Upper lobe of right lung (tissue), 1 donor: Measurements from ENCODE around the gene CBL. TPM values are rescaled to one million over a fixed set of nuclear protein-coding genes. Genes with fewer than 3 reads are reported as not detected.

Experiments
- ATAC-seq: fragments of 200-7000 bp; cut with Tn5 transposase; one replicate; pipeline ENCODE4 v1.9.1; 2020; ENCODE audit warnings: mild to moderate bottlenecking, moderate library complexity
- DNase-seq: peaks from one replicate; pipeline ENCODE4 v3.0.0-alpha.2; 2020
- H3K27ac ChIP-seq: fragments of 200-600 bp; one replicate; pipeline ENCODE4 v1.8.0; 2022
- H3K27me3 ChIP-seq: fragments of 200-600 bp; one replicate; pipeline ENCODE4 v1.8.0; 2022; ENCODE audit warnings: mild to moderate bottlenecking
- H3K36me3 ChIP-seq: fragments of 200-600 bp; one replicate; pipeline ENCODE4 v1.8.0; 2022
- H3K4me1 ChIP-seq: fragments of 200-600 bp; one replicate; pipeline ENCODE4 v1.8.0; 2022
- H3K4me3 ChIP-seq: fragments of 200-600 bp; one replicate; pipeline ENCODE4 v1.8.0; 2022; ENCODE audit warnings: mild to moderate bottlenecking
- H3K9me3 ChIP-seq: fragments of 200-600 bp; one replicate; pipeline ENCODE4 v1.8.0; 2022
- intact Hi-C: fragments of 100-400 bp; cut with DNase I; formaldehyde crosslinking; loops from one replicate; pipeline ENCODE4 v1.11.0; 2022
- total RNA-seq: library from RNA; stranded (reverse); fragmentation: NEBNext Ultra II Directional; extraction: Animal tissue kit (Norgen Biotek cat#: 25700); gene quantifications from one replicate; pipeline ENCODE4 v1.2.1, GENCODE V29; 2021
- TF ChIP-seq, protein P1 (sequence below): fragments of 200-600 bp; IDR thresholded peaks from one replicate; pipeline ENCODE4 v1.8.0; 2022; ENCODE audit warnings: antibody characterized with exemption
- donor health status: DM: no; HTN: yes; CAD: no; lungs with severe emphysema.

Gene CBL
- total RNA-seq, 1 donor from 2014 or later: 30.0 TPM

DNA sequence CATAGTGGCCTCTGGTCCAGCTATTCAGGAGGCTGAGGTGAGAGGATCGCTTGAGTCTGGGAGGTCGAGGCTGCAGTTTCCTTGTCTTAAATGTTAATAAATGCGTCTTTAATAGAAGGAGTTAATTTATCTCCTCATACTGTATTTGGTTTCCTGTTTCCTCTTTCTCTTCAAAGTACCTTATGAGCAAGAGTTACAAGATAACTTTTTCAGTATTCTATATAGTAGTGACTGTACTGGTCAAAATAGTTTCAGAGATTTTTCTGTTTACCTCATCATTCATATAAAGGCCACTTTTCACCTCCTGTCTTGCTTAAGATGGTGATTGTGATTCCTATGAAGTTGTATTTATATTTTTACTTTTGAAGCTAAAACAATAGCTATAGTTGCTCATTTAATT lies 59.9 kb downstream of the CBL start:
- intact Hi-C loops: no loop called here
- no peaks in the 10 kb centered on the region for H3K27me3 ChIP-seq

DNA sequence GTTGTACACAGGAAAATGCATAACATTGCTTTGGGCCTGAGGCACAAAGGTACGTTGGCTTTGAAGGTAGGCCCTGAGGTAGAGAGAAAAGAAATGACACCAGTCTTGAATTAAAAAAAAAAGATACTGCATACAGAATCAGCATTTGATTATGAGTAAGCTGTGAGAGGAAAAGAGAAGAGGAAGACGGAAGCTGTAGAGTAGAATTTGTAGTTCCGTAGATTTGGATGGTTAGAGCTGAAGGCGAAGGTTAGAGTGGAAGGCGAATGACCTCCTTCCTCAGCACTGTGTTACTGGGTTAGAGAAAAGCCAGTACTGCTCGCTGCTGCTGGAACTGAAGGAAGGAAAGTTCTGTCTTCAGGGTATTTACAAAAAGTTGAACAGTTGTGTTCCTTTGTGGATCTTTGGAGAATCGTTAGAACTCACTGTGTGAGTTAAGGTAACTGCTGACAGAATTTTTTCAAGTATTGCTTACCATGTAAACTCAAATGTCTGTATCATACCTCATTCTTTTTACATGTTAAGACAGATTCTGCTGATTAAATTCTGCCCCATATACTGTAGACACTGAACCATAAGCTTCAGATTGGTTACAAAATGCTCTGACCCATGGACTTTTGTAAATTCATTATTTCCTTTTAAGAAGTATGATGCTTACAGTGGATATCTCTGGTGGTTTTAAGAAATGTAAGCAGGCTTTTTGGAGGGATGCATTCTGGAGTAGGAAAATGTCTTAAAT lies 60.5 kb downstream of the CBL start:
- DNase-seq (no peak), ATAC-seq (peak; percentile 45)
- TF ChIP-seq, protein P1, sequence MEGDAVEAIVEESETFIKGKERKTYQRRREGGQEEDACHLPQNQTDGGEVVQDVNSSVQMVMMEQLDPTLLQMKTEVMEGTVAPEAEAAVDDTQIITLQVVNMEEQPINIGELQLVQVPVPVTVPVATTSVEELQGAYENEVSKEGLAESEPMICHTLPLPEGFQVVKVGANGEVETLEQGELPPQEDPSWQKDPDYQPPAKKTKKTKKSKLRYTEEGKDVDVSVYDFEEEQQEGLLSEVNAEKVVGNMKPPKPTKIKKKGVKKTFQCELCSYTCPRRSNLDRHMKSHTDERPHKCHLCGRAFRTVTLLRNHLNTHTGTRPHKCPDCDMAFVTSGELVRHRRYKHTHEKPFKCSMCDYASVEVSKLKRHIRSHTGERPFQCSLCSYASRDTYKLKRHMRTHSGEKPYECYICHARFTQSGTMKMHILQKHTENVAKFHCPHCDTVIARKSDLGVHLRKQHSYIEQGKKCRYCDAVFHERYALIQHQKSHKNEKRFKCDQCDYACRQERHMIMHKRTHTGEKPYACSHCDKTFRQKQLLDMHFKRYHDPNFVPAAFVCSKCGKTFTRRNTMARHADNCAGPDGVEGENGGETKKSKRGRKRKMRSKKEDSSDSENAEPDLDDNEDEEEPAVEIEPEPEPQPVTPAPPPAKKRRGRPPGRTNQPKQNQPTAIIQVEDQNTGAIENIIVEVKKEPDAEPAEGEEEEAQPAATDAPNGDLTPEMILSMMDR: no peak
- Histone ChIP-seq H3K36me3 (peaks cover 1% of the 10 kb centered on the region), H3K9me3 (no peaks in the 10 kb centered on the region), H3K27me3 (no peaks in the 10 kb centered on the region), H3K4me1 (peaks cover 14% of the 10 kb centered on the region), H3K27ac (no peak overlapping the region), H3K4me3 (no peak overlapping the region)
- intact Hi-C loops: no loop called here

More for the DNA sequence above, 59.9 kb downstream of the CBL start:
- H3K4me1 ChIP-seq: peaks cover 14% of the 10 kb centered on the region
- H3K36me3 ChIP-seq: no peaks in the 10 kb centered on the region
- H3K27ac ChIP-seq: no peak overlapping the region
- H3K9me3 ChIP-seq: no peaks in the 10 kb centered on the region
- DNase-seq (no peak), ATAC-seq (no peak)
- TF ChIP-seq, protein P1: no peak
- H3K4me3 ChIP-seq: no peak overlapping the region

DNA sequence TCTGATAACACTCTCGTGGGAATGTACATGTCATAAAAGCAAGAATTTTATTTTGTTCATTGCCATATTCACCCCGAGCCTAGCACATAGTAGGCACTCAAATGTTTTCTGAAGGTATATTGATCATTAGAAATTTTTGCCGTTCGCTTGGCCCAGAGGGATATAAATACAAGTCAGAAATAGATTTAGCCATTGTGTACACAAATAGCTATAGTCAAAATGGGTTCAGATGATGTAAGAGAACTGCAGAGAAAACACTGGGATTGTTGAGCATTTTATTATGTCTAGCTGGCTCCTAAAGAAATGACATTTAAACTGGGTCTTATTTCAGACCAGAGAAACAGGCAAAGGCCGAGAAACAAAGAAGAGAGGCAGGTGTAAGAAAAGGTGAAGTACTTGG lies 61.5 kb downstream of the CBL start:
- DNase-seq (no peak), ATAC-seq (no peak)
- no peak overlapping the region for H3K4me3 ChIP-seq
- no peaks in the 10 kb centered on the region for H3K27me3 ChIP-seq
- TF ChIP-seq, protein P1: no peak
- no peak overlapping the region for H3K27ac ChIP-seq
- no peaks in the 10 kb centered on the region for H3K9me3 ChIP-seq
- peaks cover 11% of the 10 kb centered on the region for H3K36me3 ChIP-seq
- peaks cover 9% of the 10 kb centered on the region for H3K4me1 ChIP-seq
- intact Hi-C loops: no loop called here

DNA sequence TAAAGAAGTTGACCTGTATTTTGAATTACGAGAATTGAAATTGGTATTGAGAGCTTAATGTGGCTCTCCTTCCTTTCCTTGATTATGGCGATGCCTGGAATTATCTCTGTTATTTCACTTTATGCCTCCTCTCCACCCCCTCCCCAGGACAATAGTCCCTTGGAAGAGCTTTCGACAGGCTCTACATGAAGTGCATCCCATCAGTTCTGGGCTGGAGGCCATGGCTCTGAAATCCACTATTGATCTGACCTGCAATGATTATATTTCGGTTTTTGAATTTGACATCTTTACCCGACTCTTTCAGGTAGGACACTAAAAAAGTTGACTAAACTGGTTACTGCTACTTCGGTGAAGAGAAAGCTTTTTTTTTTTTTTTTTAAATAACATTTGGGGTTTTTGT lies 67.6 kb downstream of the CBL start:
- Histone ChIP-seq H3K4me1 (no peaks in the 10 kb centered on the region), H3K9me3 (no peaks in the 10 kb centered on the region), H3K27me3 (no peaks in the 10 kb centered on the region), H3K4me3 (no peak overlapping the region), H3K27ac (no peak overlapping the region), H3K36me3 (peaks cover 67% of the 10 kb centered on the region)
- no peak for ATAC-seq
- intact Hi-C loops: no loop called here
- TF ChIP-seq, protein P1: no peak
- DNase-seq: no peak

DNA sequence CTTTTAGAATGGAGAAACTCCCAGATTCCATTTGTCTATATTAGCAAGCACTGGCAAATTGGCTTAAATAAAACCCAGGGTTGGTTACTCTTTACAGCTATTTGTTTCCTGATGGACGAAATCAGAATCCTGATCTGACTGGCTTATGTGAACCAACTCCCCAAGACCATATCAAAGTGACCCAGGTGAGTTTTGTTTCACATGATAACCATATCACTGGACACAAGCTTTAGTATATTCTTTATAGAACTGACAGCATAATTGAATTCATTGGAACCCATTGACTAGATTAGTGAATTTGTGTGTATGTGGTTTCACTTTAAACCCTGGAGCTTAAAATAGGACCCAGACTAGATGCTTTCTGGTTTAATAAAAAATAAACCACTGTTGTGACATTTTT lies 71.5 kb downstream of the CBL start:
- Histone ChIP-seq H3K9me3 (no peaks in the 10 kb centered on the region), H3K27ac (no peak overlapping the region), H3K27me3 (no peaks in the 10 kb centered on the region), H3K4me1 (no peaks in the 10 kb centered on the region), H3K4me3 (no peak overlapping the region), H3K36me3 (peaks cover 61% of the 10 kb centered on the region)
- TF ChIP-seq, protein P1: no peak
- ATAC-seq (no peak), DNase-seq (no peak)
- intact Hi-C loops: no loop called here
